HL-60 (cell line): ENCODE results near the gene CAPZA2.

Source experiments
- DNase-seq, 2 experiments: peaks; one replicate each; pipeline ENCODE4 v3.0.0-alpha.2; 2010 to 2020; ENCODE audit warnings: low read depth in 1 of 2, low spot score in 1 of 2
- H3K27ac ChIP-seq: fragments of 250-450 bp; sonication (Bioruptor Pico); replicated peaks from 2 replicates; pipeline ENCODE4 v1.5.1; 2020; ENCODE audit warnings: mild to moderate bottlenecking, moderate library complexity
- H3K27me3 ChIP-seq: fragments of 250-450 bp; sonication (Bioruptor Pico); 2 replicates; pipeline ENCODE4 v1.5.1; 2021; ENCODE audit warnings: mild to moderate bottlenecking, moderate library complexity; ENCODE audit not compliant: insufficient read depth, poor library complexity, severe bottlenecking
- H3K4me3 ChIP-seq: replicated peaks from 2 replicates; pipeline ENCODE4 v1.5.1; 2011; ENCODE audit warnings: mild to moderate bottlenecking, control low read depth, low read length; ENCODE audit not compliant: insufficient read depth
- CTCF ChIP-seq: IDR thresholded peaks from one replicate; pipeline ENCODE4 v1.5.1; 2011; ENCODE audit warnings: low read length, control low read depth, inconsistent platforms; ENCODE audit not compliant: insufficient read depth
- GABPA ChIP-seq: IDR thresholded peaks from 2 replicates; pipeline ENCODE4 v1.6.1; 2012; ENCODE audit warnings: low read depth
- POLR2AphosphoS5 ChIP-seq: IDR thresholded peaks from 2 replicates; pipeline ENCODE4 v1.6.1; 2012; ENCODE audit warnings: low read depth
- REST ChIP-seq: IDR thresholded peaks from 2 replicates; pipeline ENCODE4 v1.6.1; 2012; ENCODE audit warnings: low read depth; ENCODE audit not compliant: insufficient replicate concordance
- SPI1 ChIP-seq: IDR thresholded peaks from 2 replicates; pipeline ENCODE4 v1.6.1; 2012; ENCODE audit warnings: low read depth, mild to moderate bottlenecking, borderline replicate concordance

The CAPZA2 gene

GRCh38 chr7:116922545-116922944 lies 60.2 kb downstream of the CAPZA2 start:
- H3K4me3 ChIP-seq = no peak overlapping the region
- DNase-seq = no peak
- no peaks in the 10 kb centered on the region for H3K27me3 ChIP-seq
- no peak overlapping the region for H3K27ac ChIP-seq
- TF ChIP-seq CTCF (no peak), REST (no peak), SPI1 (no peak), POLR2AphosphoS5 (no peak), GABPA (no peak)

- no peak for TF ChIP-seq REST
- Histone ChIP-seq H3K27ac (no peak overlapping the region), H3K4me3 (no peak overlapping the region), H3K27me3 (no peaks in the 10 kb centered on the region)
- DNase-seq = no peak
Observed at GRCh38 chr7:116924741-116925140, 62.4 kb downstream of the CAPZA2 start.

- no peak overlapping the region for H3K4me3 ChIP-seq
- TF ChIP-seq SPI1 = no peak
- TF ChIP-seq POLR2AphosphoS5 = no peak
- no peak for TF ChIP-seq GABPA
- TF ChIP-seq REST = no peak
- TF ChIP-seq CTCF = no peak
- no peak overlapping the region for H3K27ac ChIP-seq
- no peak for DNase-seq
- no peaks in the 10 kb centered on the region for H3K27me3 ChIP-seq
Observed at GRCh38 chr7:116929021-116929420, 66.6 kb downstream of the CAPZA2 start.
